Measurements from ENCODE around the gene UAP1.

- TF ChIP-seq SIN3A (IDR thresholded peaks at IDR 0.05; ENCODE audit: borderline replicate concordance, insufficient read depth, low read length) (no peak), REST (IDR thresholded peaks at IDR 0.05; ENCODE audit: insufficient read depth in 1 of 2, low read depth in 2 of 2, low read length in 2 of 2) (no peak), POLR2AphosphoS5 (IDR thresholded peaks at IDR 0.05; ENCODE audit: low read depth, low read length) (no peak), TAF1 (IDR thresholded peaks at IDR 0.05; ENCODE audit: borderline replicate concordance, insufficient read depth, low read length) (no peak)
Measured at GRCh38 chr1:162649583-162649982, 88.1 kb downstream of the UAP1 start.
